Prostate gland (tissue), 2 donors: Measurements from ENCODE around the gene DOCK11.

Experiments
- CTCF ChIP-seq, 4 experiments: fragments of 200-600 bp in 2 of 4; fragments of 450-650 bp in 2 of 4; sonication (generic) in 2 of 4; IDR thresholded peaks; 1 replicate in 3 of 4; 2 replicates in 1 of 4; pipeline ENCODE4 v1.5.1; 2016 to 2019; ENCODE audit warnings: antibody characterized with exemption in 4 of 4, mild to moderate bottlenecking in 2 of 4, moderate library complexity in 2 of 4
- POLR2A ChIP-seq: fragments of 450-650 bp; IDR thresholded peaks from one replicate; pipeline ENCODE4 v1.6.1; 2016; ENCODE audit warnings: antibody characterized with exemption, mild to moderate bottlenecking
- POLR2AphosphoS5 ChIP-seq: sonication (generic); formaldehyde crosslinking; IDR thresholded peaks from one replicate; pipeline ENCODE4 v1.6.1; 2017; ENCODE audit warnings: antibody characterized with exemption

GRCh38 chrX:118734909-118735308 lies 239.3 kb downstream of the DOCK11 start:
- no peak for TF ChIP-seq POLR2A
- no peak for TF ChIP-seq POLR2AphosphoS5
- TF ChIP-seq CTCF (IDR thresholded peaks at IDR 0.05), result no peak
